GM21528 (cell line): ENCODE results near the gene HAAO.

ENCODE experiments used
- ATAC-seq: cut with Tn5 transposase; IDR thresholded peaks from one replicate; pipeline ENCODE4 v1.9.1; 2021; ENCODE audit warnings: mild to moderate bottlenecking, moderate library complexity; ENCODE audit not compliant: unreplicated experiment, low FRiP score

The HAAO gene

DNA sequence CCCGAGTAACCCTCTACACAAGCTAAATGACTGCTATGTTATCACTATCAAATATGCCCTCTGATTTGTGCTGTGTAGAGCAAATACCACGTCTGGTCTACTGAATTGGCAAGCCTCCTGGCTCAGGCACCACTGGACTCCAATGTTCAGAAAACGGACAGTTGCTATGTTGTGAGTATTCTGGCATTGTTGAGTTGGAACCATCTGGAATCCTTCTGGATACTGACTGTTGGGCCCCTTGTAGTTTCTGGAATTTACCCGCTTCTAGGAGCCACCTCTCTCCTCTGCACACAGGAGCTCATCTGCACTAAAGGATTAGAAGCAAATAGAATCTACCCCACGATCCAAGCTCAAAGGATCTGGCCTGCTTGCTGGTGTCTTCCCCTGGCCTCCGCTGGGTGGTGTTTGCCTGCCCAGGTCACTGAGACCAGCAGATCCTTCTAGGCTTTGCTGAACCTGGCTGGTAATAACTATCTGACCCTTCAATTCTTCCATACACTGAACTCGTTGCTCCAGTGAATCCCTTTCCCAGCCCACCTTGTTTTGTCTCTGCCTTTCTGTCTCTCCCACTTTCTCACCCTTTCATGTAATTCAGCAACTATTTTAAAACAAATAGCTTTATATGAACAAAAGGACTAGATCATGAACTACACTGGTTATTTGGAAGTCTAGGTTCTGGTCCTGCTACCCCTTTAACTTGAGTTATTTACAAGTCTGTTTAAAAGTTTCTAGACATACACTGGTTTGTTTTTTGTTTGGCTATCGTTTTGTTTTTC is 2.1 kb upstream of the HAAO start:
- no peak for ATAC-seq

DNA sequence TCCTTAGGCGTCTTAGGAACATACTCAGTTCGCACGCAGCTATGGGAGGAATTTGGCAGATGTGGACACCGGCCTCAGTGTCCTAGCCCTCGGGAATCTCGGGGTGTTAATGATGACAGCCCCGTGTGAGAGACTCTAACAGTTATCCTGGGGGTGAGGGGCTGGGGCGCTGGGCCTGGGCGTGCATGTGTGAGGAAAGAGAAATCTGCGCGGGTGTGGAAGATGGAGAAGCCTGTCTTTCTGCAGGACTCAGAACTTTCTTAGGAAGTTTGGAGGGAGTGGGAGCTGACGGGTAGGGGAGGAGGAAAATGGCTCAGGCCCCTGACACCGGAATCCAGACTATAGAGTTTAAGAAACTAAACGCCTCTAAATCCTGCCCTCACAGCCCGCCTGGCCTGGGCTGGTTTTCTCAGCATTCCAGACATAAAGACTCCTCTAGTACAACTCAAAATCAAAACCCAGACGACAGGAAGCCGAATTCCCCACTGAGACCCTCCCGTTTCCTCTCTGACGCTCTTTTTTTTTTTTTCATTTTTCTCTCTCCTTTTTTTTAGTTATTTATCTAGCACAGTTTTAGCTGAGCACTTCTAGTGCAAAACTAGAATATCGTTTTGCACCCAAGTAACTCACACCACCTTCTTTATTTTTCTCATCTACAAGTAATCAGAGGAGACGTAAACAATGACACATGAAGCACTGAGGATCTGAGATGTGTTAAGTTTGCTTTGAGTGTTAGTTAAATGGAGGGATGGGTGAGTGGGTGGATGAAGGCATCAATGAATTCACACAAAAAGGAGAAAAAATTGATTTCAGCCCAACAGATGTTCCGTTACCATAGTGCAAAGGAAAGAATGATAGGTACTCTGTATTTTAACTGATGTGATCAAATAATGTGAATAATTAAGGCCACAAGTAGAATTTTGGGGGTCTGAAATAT is 1.2 kb upstream of the HAAO start:
- no peak for ATAC-seq

DNA sequence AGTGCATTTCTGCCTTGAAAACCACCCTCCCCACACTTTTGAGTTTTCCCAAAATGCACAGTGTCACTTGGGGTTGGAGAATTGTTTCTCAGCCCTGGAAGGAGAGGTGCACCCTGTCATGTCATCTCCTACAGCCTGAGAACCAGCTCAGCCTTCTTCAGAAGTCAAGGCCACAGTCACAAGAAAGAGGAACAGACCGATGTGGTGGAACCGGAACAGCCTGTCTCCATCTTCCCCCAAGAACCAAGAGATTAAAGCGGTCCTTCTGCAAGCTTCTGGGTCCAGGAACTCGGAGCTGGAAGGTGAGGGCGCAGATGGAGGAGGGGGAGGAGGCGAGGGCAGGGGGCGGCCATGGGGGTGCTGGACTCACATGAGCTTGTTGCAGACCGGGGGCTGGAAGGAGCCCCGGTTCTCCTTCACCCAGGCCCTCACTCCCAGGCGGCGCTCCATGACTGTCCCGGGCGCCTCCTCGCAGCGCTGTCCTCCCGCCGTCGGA is 248 bp downstream of the HAAO start:
- no peak for ATAC-seq

DNA sequence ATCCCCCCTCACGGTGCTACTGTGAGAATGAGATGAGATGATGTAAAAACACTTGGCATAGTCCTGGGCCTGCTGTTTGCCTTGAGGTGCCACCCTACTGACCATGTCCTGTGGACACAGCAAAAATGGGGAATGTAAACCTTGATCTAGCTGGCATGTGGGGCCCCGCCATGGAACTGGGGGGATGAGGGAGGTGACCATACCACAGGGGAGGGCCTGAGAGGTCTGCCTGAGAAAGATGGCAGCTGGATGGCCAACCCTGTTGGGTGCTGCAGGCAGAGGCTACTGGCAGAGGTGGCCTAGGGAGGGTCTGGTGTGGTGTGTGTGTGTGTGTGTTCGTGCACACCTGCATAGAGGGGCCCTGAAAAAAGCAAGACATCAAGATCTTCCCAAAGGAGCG is 777 bp downstream of the HAAO start:
- ATAC-seq = no peak

DNA sequence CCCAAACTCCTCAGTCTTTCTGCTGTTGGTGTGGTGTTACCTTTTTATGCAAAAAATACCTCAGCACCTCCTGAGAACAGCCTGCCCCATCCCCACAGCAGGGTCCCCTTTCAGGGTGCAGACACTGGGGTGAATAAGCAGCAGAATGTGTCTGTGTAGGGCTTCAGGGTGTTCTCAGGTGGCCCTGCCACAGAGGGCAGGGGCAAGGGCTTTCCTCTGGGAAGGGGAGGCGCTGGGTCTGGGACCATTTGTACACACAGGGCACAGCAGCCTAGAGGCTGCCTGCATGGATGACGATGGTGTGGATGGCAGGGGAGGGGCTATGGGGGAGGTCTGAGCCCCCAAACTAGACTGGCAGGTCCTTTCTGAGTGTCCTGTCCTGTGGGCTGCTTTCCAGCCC is 2.6 kb downstream of the HAAO start:
- no peak for ATAC-seq

DNA sequence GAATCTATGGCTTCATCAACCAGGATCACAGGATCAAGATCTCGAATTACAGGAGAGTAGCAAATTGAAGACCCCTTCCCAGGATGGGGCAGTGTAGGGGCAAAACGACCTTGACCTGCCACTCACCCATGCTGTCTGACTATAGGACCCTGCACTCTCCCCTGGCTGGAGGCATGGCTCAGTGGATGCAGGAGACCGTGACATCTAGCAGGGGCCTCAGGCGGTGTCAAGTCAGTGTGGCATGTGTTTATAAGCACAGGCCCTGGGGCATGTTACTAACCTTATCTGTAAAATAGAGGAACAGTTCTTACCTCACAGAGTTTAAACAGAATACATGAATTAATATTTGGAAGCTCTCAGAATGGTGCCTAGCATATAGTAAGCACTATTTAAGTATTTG is 3.5 kb downstream of the HAAO start:
- no peak for ATAC-seq

DNA sequence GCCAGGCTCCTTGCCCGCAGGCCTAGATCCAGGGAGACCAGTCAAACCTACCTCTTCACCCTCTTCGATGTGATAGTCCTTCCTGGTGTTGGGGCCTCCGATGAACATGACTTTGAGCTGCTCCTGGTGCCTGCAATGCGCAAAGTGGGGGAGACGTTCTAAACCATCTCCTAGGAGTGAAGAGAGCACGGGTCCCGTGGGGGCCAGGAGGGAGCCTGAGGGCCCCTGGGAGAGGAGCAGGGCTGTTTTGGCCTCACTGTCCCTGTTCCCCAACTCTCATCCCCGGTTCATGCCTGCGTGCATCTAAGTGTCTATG is 3.9 kb downstream of the HAAO start:
- ATAC-seq = no peak

DNA sequence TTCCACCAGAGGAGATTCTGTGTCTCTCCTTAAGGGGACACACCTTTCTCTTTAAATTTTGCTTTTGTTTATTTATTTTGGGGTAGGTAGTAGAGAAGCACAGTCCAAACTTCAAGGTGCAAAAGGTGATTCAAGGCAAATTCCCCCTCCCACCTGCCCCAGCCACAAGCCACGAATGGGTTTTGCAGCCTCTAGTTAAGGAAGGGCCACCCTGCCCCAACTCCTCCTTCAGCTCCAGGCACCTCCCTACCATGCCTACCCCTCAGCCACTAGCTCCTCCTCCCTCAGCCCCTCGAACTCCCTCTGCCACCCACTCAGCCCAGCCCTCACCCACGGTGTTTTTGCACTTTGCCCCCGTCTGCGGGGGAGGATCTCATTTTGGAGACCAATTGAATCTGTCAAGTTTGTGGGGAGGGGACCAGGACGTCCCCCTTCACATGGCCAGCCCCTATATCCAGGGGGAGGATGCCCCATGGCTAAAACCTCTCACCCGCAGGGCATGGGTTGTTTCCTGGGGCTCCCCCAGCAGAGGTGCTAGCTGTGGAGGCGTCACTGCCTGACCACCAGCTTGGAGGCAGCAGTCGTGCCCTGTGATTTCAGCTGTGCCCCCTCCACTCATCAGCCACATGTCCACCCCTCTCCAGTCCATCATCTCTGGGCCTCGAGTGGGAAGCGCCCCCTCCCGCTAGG is 4.5 kb downstream of the HAAO start:
- ATAC-seq = no peak

DNA sequence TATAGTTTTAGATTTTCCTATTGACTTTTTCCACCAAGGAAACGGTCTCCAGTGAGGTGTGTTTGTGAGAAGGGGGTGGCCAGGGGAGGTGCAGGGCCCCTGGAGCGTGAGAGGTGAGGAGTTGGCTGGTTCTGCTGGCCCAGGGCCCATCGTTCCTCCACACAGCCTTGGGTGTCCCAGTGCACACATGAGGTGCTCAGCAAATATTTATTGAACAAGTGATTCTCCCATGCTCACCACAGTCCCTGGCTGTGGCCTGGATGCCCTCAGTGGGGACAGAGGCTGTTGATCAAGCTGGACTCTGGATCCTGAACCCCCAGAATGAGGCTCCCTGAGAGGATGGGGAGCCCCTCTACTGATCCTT is 5.0 kb downstream of the HAAO start:
- no peak for ATAC-seq

DNA sequence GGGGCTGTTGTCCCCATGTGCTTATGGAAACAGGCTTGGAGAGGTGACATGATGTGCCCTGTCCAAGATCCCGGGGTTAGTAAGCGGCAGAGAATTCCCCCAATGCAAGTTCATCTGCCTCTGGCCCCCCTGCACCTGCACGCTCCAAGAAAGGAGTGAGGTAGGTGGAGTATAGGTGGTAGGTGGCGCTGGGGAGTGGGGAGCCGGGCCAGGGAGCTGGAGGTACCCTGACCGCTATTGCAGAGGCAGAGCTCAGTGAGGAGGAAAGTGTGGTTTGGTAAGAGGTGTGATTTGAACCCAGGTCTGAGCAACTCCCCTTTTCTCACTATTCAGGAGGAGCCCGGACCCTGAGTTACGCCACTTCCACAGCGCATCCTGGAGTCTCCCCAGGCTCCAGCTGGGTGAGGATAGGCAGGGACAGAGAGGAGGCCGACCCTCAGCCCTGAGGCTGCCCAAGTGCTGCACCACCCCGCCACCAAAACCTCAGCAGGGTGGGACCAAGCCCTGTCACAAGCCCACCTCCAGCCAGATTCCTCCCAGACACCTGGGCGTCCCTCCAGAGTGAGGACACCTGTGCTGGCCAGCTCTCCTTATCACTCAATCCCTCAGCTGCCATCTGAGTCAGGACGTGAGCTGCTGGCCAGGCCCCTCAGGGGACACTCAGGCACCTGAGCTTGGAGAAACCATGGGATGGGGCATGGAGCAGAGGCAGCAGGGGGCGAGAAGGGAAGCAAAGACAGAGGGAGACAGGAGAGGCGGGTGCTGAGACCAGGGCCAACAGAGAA is 5.6 kb downstream of the HAAO start:
- ATAC-seq = no peak

DNA sequence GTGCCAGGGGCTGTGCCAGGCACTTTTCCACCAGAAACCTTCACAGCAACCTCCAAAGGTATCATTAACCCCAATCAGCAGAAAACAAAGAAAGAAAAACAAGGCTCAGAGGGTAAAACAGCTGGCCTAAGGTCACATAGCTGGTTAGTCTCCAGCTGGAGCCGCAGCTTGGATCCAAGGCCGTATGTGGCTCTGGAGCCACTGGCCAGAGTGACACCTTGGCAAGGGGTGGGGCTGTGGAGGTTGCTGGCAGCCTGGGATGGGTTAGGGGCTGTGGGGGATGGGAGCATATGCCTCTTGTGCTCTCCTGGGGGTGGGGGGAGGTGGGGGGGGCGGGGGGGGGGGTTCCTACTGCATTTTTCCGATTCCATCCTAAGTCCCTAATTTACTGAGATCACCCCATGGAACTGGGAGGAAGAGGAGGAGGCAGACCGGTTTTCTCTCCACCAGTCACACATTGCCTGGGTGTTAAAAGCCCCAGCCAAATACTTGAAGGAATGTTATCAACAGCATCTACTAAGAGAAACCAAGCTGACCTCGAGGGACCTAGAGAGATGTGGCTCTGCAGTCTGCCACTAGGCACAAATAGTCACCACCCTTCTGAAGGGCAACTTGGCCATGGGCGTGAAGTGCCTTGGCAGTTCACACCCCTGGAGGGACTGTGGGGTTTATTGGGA is 8.0 kb downstream of the HAAO start:
- no peak for ATAC-seq

DNA sequence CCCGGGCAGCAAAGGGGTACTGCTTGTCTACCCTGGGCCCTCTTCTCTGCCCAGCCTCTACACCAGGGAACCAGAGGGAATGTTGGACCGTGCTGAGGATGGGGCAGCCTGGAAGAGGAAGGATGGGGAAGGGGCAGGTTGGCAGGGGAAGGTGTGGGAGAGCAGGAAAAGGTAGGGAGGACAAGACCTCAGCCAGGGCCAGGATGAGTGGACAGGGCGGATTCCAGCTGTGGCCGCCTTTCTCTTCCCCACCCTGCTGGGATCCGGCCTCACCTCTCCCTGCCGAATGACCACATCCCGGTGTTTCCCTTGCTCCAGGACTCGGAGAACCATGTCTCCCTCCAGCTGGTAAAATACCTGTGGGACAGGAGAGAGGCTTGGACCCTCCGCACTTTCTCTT is 8.9 kb downstream of the HAAO start:
- ATAC-seq = no peak

DNA sequence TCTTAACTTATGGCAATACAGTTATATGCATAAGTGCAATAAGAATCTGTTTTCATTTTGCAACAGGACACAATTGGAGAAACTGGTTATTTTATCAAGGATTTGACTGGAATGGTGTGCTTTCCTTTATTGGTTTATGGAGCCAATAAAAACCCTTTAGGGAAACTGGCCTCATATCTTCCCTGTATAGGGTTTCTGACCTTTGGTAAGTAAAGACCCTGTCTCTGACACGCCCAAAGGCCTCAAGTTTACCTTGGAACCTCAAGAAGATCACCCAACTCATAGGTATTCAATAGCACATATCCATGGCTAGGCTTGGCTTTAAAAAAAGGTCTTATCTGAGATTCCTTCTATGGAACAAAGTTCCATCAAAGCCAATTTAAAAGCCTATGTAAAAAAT is 11.2 kb downstream of the HAAO start:
- no peak for ATAC-seq

DNA sequence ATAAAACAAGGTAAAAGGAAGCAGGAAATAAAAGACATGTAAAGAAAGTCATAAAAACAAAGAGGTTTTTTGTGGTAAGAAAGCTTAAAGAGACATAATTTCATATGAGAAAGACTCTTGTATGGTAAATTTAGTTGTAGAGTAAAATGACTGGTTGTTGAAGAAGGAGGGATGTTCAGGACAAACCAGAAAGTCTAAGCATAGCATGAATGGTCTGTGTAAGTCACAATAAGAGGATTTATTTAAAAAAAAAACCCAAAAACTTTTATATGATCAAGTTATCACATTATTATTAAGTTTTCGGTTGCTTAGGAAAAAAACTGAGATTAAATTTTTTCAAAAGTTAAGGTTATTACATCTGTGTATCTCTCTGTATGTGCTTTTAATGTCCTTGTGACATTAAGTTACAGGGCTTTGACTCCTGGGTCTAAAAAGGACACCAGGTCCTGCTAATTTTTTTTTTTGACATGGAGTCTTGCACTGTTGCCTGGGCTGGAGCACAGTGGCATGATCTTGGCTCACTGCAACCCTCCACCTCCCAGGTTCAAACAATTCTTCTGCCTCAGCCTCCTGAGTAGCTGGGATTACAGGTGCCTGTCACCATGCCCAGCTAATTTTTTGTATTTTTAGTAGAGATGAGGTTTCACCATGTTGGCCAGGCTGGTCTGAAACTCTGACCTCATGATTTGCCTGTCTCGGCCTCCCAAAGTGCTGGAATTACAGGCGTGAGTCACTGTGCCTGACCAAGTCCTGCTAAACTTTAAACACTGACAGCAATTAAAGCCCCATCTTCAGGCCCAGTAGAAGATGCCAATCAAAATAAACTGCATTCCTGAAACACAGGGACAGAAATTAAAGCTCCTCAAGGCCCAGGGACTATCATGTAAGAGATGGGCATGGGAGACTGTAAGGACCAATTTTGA is 14.2 kb downstream of the HAAO start:
- ATAC-seq = no peak

DNA sequence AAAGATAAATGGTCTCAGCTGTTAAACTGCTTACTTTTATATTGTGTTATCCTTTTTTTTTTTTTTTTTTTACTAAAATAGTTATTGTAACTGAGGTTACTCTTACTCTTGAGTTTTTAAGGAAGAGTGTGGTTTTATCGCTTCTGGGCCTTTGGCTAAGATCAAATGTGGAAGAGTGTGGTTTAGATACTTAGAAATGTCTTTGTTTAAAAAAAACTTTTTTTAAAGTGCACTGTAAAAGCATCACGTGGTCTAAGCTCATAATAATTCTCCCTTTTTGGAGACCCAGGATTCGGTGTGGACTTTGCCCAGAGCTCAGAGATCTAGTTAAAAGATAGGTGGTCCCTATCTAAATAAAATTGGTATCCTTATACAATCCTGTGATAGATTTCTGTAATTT is 16.6 kb downstream of the HAAO start:
- no peak for ATAC-seq

DNA sequence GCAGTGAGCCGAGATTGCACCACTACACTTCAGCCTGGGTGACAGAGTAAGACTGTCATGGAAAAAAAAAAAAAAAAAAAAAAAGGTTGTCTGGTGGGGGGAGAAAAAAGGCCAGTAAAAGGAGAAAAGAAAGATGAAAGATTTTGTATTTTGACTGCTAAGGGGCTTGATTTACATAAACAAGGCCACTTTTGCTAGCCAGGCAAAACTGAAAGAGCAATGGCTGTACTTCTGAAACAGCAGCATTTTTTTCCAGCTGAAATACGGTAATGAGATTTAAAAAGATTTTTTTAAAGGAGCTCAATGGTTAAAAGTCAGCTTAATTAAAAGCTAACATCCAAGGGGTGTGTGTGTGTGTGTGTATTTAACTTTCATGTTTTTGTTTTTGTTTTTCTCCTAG is 17.2 kb downstream of the HAAO start:
- no peak for ATAC-seq

DNA sequence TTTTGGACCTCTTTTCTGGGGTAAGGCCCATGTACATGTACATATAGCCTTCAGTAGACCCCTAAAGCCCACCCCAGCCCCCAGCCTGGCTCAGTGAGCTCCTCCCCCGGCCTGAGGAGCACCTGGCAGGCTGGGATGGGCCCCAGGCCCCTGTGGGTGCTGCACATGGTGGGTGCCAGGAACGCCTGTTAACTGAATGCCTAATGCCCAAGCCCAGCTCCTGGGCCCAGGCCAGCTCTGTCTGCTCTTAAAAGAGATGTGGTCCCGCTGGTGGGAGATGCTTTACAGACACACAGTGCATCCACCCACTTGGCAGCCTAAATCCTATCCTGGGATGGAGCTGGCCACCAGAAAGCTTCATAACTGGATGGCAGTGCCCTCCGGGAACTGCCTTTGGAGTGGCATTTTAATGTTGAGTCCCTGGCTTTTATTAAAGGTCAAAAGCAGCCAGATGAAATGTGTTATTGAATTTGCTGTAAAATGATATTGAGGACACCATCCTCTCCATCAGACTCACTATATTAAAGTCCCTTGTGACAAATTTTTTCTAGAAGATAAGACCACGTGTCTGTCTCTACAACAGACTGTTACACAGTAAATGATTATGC is 20.7 kb downstream of the HAAO start:
- ATAC-seq = no peak

DNA sequence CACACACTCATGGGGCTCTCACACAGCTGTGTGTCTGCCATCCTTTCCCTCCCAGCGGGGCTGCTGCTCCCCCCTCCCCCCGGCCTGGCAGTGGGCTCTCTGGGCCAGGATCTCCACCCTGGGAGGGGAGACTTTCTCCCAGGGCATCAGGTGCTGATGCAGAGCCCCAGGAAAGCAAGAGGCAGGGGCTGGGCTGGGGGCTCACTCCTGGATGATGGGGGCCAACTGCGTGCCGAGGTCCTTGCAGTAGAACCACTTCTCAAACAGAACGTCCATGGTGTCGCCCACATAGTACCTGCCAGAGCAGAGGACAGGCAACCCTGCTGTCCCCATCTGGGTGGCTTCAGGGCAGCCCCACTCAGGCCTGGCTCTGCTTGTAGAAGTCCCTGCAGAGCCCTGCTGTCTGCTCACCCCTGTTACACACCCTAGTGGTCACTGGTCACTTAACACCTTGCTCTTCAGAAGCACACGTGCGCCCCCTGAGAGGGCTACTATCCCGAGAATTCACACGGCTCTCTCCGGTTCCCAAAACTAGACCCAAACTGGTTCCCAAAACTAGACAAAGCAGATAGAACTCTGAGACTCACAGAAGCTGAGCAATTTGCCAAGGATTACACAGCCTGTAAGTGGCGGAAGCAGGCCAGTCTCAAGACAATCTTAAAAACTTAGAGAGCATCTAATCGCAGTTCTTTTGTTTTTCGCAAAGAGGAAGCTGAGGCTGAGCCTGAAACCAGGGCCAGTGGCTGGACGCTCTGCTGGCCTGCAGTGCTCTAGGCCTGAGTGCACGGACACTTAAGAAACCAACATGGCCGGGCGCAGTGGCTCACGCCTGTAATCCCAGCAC is 21.9 kb downstream of the HAAO start:
- ATAC-seq = no peak
